NB4 (cell line): ENCODE results near the gene SET.

ENCODE experiments used
- POLR2A ChIP-seq: IDR thresholded peaks from 2 replicates; pipeline ENCODE4 v1.6.1; 2011; ENCODE audit warnings: mild to moderate bottlenecking; ENCODE audit not compliant: insufficient read length; ENCODE audit errors: extremely low read depth
- TF ChIP-seq, protein P1 (sequence below): IDR thresholded peaks from one replicate; pipeline ENCODE4 v1.5.1; 2012; ENCODE audit warnings: low read depth, low read length

DNA sequence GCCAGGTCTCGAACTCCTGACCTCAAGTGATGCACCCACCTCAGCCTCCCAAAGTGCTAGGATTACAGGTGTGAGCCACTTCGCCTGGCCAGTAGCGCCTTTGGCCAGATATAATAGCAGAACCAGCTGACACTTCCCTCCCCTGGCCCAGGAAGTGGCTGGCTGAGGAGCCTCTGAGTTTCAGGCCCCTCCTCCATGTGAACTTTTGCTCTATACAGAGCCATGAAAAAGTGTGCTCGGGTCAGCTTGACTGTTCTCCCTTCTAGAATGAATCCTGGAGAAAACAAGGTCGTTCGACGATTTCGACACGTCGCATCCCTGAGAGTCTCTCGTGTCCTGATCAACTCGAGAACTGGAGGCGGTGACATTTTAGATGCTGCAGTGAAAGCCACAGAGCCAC, 43.6 kb downstream of the SET start:
- TF ChIP-seq, protein P1, sequence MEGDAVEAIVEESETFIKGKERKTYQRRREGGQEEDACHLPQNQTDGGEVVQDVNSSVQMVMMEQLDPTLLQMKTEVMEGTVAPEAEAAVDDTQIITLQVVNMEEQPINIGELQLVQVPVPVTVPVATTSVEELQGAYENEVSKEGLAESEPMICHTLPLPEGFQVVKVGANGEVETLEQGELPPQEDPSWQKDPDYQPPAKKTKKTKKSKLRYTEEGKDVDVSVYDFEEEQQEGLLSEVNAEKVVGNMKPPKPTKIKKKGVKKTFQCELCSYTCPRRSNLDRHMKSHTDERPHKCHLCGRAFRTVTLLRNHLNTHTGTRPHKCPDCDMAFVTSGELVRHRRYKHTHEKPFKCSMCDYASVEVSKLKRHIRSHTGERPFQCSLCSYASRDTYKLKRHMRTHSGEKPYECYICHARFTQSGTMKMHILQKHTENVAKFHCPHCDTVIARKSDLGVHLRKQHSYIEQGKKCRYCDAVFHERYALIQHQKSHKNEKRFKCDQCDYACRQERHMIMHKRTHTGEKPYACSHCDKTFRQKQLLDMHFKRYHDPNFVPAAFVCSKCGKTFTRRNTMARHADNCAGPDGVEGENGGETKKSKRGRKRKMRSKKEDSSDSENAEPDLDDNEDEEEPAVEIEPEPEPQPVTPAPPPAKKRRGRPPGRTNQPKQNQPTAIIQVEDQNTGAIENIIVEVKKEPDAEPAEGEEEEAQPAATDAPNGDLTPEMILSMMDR, result no peak
- TF ChIP-seq POLR2A, result no peak
